Activated CD8-positive, alpha-beta memory T cell treated with anti-CD3 and anti-CD28 coated beads for 4 hours (primary cell): Measurements from ENCODE around the gene CD36.

Experiments used
- DNase-seq, 2 donors: peaks; one replicate each; pipeline ENCODE4 v3.0.0-alpha.2; 2020; ENCODE audit warnings: low read depth in 2 of 2

Gene CD36

DNA sequence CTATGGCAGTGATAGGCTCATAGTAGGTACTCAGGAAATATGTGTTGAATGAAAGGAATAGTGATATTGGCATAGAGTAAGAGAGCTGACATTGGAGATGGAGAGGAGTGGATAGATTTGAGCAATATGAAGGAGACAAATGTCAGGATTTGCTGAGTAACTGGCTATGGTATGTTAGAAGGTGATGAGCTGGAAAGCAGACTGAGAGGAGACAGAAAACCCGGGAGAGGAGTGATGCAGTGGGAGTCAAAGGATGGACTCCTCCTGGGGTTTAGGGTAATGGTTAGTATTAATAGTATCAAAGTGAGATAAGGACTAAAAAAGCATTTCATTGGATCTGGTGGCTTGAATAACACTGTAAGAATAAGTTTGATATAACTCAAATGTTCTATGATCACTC is 64.8 kb downstream of the CD36 start:
- no peak for DNase-seq

GRCh38 chr7:80705130-80705781 is 66.8 kb downstream of the CD36 start:
- no peak for DNase-seq

- no peak for DNase-seq
Measured at GRCh38 chr7:80707318-80707717, 68.9 kb downstream of the CD36 start.

DNA sequence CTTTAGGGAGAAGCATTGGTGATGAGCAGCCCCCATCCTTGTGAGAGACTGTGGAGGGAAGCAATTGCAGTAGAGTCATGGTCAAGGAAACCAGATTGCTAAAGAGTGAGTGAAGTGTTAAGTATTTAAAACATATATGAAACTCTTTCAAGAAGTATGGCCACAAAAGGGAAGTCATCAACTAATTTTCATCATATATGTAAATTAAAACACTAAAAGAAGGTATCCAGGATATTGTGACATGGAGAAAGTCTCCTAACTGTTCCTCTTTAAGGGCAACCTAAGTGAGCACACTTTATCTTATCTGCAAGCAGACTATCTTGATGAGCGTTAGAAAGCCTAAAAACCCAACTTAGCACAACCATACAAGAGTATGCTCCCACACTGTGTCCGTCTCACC is 69.7 kb downstream of the CD36 start:
- DNase-seq, result no peak

DNA sequence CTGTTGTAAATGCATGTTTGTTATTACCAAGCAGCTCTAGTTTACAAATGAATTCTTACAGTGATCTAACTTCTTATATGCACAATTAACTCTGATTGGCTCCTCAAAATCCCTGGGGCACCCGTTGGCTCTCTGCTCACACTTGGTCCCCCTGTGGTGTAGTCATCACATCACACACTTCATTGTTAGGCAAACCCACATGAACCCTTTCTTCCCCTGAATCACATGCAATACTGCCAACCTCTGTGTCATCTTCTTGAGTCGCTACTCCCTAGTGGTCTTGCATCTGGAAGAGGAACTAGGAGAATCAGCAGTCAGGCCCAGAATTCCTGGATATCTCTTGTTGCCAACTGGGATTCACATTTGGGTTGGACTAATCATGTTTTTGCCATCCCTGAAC is 73.1 kb downstream of the CD36 start:
- no peak for DNase-seq

DNA sequence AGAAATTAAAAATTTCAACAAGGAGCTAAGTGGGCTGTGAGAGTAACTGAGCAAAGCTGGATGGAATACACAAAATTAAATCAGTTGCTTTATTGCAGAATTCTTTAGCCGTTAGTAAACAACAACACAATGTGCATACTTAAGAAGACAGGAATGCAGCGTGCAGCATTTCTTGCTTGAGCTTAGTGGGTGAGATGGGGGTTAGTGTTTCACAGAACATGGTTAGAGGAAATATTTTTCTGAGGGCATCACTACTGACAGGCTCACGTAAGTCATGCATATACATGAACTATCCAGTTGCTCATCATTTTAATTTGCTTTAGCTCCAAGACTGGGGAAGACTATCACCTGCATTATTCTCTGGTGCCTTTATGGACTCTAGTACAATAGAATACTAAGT is 80.8 kb downstream of the CD36 start:
- no peak for DNase-seq

- no peak for DNase-seq
Measured at GRCh38 chr7:80720146-80720545, 81.7 kb downstream of the CD36 start.

GRCh38 chr7:80721883-80722615 is 83.6 kb downstream of the CD36 start:
- no peak for DNase-seq

- no peak for DNase-seq
Measured at GRCh38 chr7:80722616-80723195, 84.3 kb downstream of the CD36 start.

- DNase-seq, result no peak
Measured at GRCh38 chr7:80724249-80724871, 85.9 kb downstream of the CD36 start.

DNA sequence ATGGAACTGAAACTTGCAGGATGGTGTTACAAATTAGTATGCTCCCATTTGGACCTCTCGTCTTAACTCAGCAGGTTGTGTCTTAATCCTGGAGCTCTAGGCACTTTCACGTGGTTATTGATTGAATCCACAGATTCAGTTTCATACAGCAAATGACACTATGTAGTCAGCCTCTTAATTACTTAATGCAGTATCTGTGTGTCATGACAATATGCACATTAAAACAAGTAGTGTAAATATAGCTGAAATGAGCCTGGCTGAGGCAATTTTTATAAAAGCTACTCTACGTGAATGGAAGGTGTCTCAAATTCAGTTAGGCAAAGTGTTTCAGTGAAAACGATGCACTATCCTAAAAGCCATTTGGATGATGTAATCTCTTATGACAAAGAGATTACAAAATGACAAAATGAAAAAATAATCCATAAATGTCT is 86.8 kb downstream of the CD36 start:
- DNase-seq, result no peak
